Measurements from ENCODE around the gene MAN1C1.
"Not testable (repeated sequence)": the region's sequence is repeated elsewhere in the genome, so short reads cannot be mapped to it uniquely, and the experiment has no call there.

The MAN1C1 gene

DNA sequence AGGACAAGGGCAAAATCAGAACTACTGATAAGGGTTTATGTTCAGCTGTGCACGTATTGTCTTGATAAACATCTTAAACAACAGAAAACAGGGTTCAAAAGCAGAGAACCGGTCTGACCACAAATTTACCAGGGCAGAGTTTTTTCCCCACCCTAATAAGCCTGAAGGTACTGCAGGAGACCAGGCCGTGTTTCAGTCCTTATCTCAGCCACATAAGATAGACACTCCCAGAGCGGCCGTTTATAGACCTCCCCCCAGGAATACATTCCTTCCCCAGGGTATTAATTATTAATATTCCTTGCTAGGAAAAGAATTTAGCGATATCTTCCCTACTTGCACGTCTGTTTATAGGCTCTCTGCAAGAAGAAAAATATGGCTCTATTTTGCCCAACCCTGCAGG, 19.6 kb downstream of the MAN1C1 start:
- DNase-seq (ENCODE audit: low read depth) = not testable (repeated sequence)

DNA sequence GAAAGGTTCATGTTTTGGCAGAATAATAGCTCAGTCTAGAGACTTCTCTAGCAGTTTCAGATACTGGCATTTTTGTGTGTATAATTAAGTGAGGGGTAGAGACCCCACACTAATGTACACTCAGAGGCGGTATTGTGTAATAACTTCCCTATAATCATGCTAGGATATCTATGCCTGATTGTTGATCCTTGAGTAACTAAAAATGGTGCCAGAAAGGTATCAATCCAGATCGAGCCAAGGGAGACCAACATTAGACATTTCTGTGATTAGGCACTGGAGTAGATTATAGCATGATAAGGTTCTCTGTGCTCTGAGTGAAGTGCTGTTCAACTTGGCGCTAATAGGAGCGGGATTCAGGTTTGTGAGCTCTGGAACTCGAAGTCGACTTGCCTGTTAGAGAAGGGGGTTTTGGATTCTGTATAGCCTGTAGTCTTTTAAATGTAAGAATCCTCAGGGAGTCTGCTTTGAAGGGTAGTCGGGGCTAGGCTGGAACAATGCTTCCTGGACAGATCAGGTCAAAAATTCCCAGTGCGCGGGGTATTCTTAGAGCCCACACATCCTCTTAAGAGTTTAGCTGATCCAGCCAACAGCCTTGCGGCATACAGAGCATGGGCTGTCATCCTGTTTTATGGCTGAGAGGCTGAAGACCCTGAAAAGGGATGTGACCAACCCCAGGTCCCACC, 24.2 kb downstream of the MAN1C1 start:
- DNase-seq (ENCODE audit: low read depth) = no peak

DNA sequence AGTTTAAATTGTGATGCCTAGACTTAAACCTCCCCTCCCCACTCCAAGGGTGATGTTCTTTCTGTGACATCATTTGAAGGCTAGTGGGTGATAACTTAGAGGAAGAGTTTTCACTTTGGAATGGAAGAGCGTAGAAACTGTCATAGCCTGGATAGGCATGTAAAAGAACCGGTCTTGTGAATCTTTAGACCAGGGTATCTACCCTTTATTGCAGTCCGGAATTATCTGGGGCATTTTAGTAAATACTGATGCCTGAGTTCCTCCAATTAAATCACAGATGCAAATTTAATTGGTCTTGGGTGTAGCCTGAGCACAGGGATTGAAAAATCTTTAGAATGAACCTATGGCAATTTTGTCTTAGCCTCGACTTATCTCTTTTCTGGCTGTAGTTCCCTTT, 24.7 kb downstream of the MAN1C1 start:
- no peak for DNase-seq (ENCODE audit: low read depth)

DNA sequence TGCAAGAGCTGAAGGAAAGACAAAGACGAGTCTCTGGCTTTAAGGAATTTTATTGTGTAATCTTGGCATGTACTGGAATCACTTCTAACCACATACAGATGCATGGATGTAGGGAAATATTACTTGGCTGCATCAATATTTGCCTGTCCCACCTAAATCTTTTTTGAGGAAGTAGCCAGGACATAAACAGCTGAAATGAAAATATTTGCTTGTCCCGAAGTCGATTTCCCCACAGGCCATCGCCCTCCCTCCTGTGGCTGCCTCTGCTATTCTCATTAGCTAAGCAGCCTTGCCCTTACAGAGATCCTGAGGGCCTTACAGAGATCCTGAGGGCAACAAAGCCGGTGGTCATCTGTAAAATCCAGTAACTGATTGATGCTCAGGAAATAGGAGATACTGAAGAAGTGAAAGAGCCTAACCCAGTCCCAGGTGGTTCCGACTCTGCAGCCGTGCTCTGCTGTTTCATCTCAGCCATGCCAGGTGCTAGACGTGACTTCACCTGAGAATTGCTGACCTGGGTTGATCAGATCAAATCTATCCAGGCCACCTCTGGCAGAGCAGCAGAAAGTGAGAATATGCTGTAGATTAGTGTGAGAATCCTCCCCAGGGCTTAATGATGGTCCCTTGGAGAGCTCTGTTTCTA, 25.5 kb downstream of the MAN1C1 start:
- peak; percentile 29 for DNase-seq (ENCODE audit: low read depth)

DNA sequence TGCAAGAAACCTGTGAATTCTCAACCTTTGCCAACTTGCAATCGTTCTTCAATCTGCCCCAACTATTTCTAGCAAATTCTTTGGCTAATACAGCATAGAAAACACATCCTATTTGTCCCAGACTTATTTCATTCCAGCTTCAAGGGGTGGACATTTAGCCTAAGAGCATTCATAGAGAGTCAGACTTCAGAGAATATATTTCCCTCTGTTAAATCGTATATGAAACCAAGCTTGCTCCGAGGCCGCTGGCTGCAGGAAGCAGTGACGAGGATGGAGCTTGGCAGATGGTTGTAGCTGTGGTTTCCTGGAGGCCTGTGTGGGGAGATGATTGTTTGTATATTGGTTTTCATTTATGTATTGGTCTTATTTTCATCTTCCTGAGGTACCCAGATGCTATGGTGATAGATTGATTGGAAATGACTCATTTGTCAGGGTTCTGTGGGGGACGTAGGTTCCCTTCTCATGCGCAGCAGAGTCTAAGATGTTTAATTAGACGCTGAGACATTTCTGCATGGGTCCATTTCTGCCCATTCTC, 26.1 kb downstream of the MAN1C1 start:
- DNase-seq (ENCODE audit: low read depth) = peak; percentile 57

DNA sequence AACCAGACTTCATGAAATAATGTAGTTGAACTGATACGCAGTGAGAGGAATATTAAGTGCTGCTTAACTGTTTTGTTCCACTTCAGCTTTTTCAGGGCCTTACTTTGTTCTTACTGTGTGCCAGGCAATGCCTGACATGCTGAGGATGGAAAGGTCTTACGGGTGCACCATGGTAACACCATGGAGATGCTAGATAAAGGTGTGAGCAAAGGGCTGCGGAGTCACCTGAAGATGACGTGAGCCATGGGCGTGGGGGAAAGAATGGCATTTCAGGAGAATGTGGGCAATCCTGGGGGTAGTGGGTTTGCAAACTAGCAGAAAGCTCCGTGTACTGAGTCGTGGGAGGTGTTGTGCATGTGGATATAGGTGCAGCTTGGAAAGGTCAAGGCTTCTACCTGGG, 27.3 kb downstream of the MAN1C1 start:
- no peak for DNase-seq (ENCODE audit: low read depth)

DNA sequence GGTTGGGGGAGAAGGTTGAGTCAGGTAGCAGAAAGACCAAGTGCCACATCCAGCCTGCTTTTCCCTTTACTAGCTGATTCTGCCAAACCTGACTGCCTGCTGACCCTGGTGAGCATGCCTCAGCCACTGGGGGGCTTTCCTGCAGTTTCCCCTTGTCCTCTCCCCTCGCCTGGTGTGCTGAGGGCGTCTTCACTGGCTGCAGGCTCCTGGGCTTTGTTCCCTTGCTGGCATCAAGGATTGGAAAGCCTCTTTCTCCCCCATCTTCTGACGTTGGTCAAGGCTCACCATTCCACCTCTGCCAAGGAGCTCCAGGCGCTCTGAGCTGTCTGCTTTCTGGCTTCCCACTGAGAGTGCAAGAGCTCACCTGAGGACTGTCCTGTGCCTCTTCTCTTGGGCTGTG, 28.4 kb downstream of the MAN1C1 start:
- no peak for DNase-seq (ENCODE audit: low read depth)

DNA sequence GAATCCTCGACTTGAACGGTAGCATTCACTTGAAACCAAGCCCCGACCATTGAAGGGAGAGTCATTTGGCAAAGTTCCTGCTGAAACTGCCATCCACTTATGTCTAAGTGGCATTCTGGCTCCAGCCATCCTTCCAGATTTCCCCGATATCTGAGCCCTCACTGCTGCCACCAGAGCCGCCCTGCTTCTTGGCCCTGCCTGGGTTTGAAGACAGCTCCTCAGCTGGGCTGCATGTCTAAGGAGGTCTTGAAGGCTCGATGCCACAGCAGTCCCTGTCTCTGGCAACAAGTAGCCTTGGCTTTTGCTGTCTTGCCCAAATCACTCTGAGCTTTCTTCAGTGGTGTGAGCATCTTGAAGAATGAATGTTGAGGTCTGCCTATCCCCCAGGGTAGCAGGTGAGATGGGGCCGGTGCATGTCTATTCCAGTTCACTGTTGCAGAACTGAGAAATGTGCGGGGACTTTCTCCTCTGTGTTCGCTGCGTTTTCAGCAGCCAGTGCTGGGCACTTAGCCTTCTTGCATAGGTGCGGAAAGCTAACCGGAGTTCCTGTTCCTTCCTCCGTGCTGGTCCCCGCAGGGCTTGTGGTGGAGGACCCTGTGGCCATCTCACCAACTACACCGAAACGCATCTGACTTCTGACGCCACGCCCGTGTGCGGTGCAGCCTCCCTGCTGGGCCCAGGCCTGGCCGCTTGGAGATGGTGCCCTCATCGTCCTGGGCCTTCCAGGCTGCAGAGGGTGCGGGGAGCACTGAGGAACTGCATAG, 29.2 kb downstream of the MAN1C1 start:
- DNase-seq (ENCODE audit: low read depth) = no peak

DNA sequence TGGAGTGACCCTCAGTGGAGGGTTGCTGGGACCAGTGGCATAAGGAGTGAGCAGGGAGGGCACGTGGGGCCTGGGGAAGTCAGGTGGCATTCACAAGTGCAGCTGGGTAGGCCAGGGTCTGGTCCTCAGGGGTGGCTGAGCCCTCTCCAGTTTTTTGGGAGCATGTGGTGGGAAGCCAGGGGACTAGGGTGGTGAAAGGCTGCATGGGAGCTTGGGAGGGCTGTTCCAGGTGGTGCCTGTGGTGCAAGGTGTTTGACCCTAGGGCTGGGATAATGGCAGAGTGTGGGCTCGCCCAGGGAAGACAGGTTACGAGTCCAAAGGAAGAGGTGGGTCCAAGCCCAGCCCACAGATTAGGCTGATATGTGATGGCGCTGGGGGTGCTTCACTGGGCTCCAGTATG, 30.5 kb downstream of the MAN1C1 start:
- DNase-seq (ENCODE audit: low read depth) = no peak

DNA sequence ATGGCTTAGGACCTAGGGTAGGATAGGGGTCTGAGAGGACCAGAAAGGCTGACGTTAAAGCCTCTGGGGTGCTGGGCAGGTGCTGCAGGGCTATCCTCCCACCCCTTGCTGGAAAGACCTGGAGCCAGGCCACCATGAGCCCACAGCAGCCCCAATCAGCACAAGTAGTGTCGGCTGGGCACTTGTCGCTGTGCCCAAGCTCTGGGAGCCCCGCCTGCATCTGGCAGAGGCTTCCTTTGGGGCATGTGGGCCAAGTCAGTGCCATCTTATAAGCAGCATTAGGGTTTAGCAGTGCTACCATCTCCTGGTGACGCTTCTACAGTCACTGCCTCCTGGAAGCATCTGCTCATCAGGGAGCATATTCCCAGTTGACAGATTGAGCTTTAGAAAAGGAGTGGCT, 31.3 kb downstream of the MAN1C1 start:
- no peak for DNase-seq (ENCODE audit: low read depth)

DNA sequence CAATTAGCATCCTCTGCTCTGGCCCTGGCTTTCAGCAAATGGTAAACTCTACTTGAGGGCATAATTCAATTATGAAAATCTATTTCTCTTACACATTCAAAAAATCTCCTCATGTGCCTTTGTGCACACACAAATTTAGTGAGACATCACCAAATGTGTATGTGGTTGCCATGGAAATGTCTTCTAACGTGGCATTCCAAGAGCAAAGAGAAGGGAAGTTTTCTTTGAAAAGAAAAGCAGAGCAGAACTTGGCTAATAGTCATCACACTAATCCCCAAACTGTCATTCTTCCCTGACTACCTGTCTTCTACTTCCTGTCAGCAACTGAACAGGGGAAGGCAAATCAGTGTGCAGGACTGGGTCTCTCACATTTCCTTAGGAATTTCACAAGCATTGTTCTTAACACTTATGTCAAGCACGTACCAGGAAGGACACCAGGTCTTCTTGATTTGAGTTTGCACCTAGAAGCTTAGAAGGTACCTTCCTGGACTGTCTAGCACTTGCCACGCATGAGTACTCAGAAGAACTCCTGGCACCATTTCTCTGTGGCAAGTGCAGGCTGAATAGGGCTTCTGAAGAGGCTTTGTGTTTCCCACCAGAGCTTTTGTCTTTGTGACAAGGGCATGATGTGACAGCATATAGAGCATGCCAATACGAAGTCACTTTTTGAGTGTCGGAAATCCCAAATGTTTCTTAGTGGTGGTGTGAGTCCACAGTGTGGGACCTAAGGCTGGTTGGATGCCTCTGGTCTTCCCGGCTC, 32.3 kb downstream of the MAN1C1 start:
- DNase-seq (ENCODE audit: low read depth) = no peak

DNA sequence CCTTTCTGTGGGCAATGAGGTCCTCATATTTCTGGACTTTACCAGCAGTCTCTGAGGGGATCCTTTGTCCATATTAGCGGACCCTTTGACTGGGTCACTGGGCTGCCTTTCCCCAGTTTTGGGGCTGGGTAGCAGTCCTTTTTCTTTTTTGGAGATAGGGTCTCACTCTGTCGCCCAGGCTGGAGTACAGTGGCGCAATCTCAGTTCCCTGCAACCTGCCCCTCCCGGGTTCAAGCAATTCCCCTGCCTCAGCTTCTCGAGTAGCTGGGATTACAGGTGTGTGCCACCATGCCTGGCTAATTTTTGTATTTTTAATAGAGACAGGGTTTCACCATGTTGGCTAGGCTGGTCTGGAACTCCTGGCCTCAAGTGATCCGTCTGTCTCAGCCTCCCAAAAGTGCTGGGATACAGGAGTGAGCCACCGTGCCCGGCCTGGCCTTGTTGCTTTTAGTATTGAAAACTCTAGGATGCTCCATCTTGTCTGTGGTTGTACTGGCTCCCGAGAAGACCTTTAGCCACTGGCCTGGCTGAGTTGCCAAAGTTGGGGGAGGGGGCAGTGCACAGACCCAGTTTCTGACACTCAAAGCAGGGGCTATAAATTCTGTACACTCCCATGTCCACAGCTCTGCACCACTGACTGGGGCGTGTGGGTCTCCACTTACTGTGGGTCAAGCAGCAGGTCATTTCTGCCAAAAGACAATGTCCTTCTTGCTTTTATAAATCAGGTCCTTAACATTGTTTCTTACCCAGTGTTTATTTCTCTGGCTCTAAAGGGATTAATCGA, 33.1 kb downstream of the MAN1C1 start:
- DNase-seq (ENCODE audit: low read depth) = no peak

DNA sequence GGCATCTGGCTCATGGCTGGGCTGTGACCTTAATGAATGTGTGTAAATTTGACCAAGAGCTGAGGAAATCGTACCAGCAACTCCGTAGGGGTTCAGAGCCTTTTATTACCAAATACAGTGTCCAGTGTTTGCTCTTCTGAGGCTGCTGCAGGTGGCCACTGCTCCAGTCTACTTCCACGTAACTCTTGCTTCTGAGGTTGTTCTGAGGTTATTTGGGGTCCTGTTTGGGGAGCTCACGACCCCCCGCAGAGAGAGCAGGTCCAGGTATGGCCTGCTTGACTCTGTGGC, 33.6 kb downstream of the MAN1C1 start:
- DNase-seq (ENCODE audit: low read depth) = no peak

DNA sequence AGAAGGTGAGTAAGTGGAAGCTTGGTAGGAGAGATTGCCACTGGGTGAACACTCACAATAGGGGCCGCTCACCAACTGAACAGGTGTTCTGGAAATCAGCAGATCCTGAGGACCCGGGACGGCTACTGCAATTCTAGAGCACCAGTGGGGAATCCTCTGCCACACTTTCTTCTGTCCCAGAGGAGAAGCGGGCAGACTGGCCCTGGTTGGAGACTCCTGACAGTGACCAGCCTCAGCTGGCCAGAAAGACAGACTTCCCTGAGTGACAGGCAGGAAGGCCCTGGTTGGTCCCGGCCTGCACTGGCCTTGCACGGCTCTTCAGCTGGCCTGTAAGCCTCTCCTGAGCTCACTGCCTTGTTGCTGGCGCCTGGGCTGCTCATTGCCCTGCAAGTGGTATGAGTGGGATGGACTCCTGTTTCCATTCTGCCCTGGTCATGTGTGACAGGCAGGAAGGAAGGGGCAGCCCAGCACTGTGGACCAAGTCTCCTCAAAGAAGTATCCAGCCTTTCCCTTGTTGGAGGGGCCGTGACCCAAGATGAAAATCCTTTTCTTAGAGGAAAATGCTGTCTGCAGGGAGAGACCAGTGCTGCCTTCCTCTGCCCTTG, 34.5 kb downstream of the MAN1C1 start:
- no peak for DNase-seq (ENCODE audit: low read depth)

DNA sequence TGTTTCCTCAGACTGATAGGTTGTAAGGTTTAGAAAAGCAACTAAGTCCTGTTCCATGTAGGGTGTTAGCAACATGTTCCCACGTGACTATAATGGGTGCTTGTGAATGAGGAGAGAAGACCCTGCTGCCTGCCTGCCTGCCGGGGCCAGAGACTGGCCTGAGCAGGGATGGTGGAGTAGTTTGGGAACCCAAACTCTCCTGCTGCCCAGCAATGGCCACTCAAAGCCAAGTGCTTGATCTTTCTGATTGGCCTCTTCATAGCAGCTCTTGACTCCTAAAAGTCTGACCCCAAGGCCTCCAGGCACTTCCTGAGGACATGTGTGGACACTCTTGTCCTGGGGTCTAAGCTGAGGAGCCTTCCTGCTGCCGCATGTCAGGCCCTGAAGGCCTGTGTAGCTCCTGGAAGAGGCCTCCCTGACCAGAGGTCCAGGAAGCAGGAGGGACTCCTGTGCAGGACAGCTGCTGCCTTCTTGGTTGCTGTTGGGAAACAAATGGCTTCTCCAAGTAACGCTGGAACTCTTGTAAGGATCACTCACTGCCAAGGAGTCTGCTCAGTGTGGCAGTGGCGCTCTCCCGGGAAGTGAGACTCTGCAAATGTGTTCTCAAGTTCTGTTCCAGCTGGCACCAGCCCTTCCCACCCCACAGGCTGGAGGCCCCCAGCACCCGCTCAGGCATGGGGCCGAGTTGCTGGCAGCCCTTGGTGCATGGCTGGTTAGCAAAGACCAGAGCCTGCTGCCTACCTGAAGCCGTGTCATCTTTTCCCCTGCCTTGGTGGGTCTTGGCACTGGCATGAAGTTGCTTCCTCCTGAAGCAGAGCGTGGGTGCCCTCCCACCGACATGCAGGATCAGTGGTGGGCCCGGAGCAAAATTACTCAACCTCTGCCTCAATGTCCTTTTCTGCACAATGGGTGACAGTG, 35.5 kb downstream of the MAN1C1 start:
- DNase-seq (ENCODE audit: low read depth) = no peak

DNA sequence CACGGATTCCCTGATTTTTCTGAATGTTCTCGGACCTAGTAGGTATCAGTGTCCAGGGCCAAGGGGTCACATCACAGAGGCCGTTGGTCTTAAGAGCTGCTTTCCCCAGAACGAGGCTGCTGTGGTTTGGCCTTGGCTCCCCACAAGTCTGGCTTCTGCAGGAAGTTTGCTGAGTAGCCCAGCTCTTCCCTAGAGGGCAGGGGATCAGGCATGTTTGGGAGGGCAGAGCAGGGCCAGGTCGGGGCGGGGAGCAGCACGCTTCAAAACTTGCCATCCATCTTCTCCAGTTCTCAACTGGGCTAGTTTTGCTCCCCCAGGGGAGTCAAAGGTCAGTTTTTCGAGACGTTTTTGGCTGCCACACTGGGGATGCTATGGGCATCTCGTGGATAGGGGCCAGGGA, 37.0 kb downstream of the MAN1C1 start:
- no peak for DNase-seq (ENCODE audit: low read depth)

DNA sequence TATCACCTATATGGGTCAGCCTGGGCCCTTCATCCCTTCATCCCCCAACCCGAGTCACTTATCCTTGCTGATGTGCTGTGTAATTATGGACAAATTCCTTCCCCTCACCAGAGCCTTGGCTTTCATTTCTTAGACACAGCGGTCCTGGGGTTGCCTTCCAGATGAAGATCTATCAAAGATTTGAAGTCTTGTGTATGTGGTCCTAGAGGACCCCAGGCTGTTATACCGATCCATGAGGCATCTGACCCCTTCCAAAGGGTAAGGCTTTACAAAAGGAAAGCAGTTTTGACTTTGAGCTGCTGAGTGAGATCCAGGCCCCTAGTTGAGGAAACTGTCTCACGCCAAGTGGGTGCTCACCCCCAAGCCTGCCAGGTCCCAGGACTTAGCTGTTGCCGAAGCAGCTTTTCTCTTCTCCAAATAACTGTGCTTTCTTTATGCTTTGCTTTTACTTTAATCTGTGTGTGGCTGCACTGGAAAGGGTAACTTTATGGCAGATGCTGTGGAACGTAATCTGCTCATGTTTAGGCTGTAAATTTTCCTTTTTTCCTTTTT, 37.6 kb downstream of the MAN1C1 start:
- DNase-seq (ENCODE audit: low read depth) = no peak

DNA sequence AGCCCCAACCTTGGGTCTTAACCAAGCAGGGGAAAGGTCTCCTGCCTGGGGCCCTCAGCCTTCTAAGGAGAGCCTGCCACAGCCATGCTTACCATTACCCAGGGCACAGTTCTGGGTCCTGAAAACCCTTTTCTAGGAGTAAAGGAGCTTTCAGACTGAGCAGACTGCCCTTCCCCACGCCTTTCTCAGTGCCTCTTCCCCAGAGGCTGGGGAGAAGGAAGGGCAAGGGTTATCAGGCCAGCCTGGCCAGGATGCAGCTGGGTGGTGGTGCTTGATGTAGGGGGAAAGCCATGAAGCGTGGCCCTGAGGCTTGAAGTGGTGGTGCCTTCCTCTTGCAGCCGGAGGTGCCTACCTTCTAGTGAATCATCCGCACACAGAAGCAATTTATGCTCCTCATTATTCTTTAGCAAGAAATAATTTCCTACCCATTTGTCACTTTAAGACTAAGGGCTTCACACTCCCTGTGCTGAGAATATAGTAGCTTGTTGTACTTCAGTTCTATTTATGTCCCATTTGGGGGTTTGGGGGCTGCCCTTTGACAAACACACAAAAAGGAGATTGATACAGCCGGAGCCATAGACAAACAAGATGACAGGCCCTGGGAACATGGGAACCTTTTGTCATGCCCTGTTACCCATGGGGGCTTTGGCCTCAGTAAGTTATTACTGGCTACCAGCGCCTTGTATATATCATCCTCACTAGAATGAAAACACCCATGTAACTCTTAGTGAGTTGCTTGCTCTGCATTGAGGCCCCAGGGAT, 40.7 kb downstream of the MAN1C1 start:
- DNase-seq (ENCODE audit: low read depth) = no peak

Data from stromal cell of bone marrow (primary cell).